K562 (cell line): ENCODE results near the gene MRPL38. TPM values are rescaled to one million over a fixed set of nuclear protein-coding genes. Genes with fewer than 3 reads are reported as not detected.

ENCODE experiments used
- ATAC-seq: fragments of 200-7000 bp; cut with Tn5 transposase; 3 replicates; pipeline ENCODE4 v1.9.1; 2020; ENCODE audit warnings: moderate library complexity
- BruUV-seq: library from RNA; stranded (reverse); fragments of 400-500 nt; replicated peaks from 2 replicates; lab custom pipeline; 2021; lab: Mats Ljungman, UMichigan
- CTCF ChIA-PET: fragments of 300-600 bp; formaldehyde crosslinking; extraction: SDS; loops from one replicate; lab custom pipeline; 2021; ENCODE audit warnings: low intra/inter-chr PET ratio; lab: Yijun Ruan, JAX
- POLR2A ChIA-PET: fragments of 300-600, 350-650 bp; sonication (Branson Sonifier 250); formaldehyde crosslinking; extraction: SDS; loops from one replicate; lab custom pipeline; 2021; ENCODE audit warnings: antibody characterized with exemption, inconsistent platforms; lab: Yijun Ruan, JAX
- DNase-seq, 4 experiments: peaks; one replicate each; pipeline versions ENCODE4 v3.0.0 to v3.0.0-alpha.2; 2011 to 2018; ENCODE audit warnings: low spot score in 3 of 4, mixed read lengths in 3 of 4; ENCODE audit errors: extremely low read depth in 1 of 4
- FAIRE-seq: peaks from 2 replicates; lab custom pipeline; 2011; peaks lifted over from hg19 to GRCh38; lab: Jason Lieb, UNC
- H2AFZ ChIP-seq: 2 replicates; pipeline ENCODE4 v1.6.0; 2011; ENCODE audit warnings: low read depth, low read length, control low read depth, inconsistent platforms
- H3K27ac ChIP-seq: fragments of 200-600 bp; 3 replicates; pipeline ENCODE4 v1.8.0; 2011; ENCODE audit warnings: low read depth, mild to moderate bottlenecking, control low read depth, inconsistent platforms, low read length, moderate library complexity, mixed read lengths; ENCODE audit errors: extremely low read depth
- H3K27me3 ChIP-seq, 2 experiments: fragments of 300-600 bp in 1 of 2; 2 replicates in 1 of 2; 3 replicates in 1 of 2; pipeline versions ENCODE4 v1.6.0 to v1.8.0; 2011; ENCODE audit warnings: inconsistent platforms in 2 of 2, low read length in 2 of 2, mild to moderate bottlenecking in 1 of 2, mixed read lengths in 1 of 2, moderate library complexity in 1 of 2; ENCODE audit not compliant: control insufficient read depth in 2 of 2, insufficient read depth in 2 of 2
- H3K36me3 ChIP-seq: fragments of 300-600 bp; 3 replicates; pipeline ENCODE4 v1.8.0; 2011; ENCODE audit warnings: mild to moderate bottlenecking, low read length, inconsistent platforms; ENCODE audit not compliant: control insufficient read depth, insufficient read depth
- H3K4me1 ChIP-seq, 2 experiments: fragments of 200-600 bp in 1 of 2; replicated peaks in 1 of 2; 2 replicates in 1 of 2; 3 replicates in 1 of 2; pipeline versions ENCODE4 v1.5.1 to v1.8.0; 2011; ENCODE audit warnings: inconsistent platforms in 2 of 2, low read length in 2 of 2, mild to moderate bottlenecking in 1 of 2, mixed read lengths in 1 of 2, moderate library complexity in 1 of 2; ENCODE audit not compliant: control insufficient read depth in 2 of 2, insufficient read depth in 2 of 2
- H3K4me2 ChIP-seq: 2 replicates; pipeline ENCODE4 v1.6.1; 2011; ENCODE audit warnings: low read length, control low read depth, inconsistent platforms, mixed read lengths; ENCODE audit not compliant: insufficient read depth
- H3K4me3 ChIP-seq: fragments of 200-600 bp; sonication (generic), shearing (Covaris generic); 2 replicates; pipeline ENCODE4 v1.5.1; 2016; ENCODE audit warnings: control low read depth, inconsistent platforms
- H3K79me2 ChIP-seq: fragments of 200-600 bp; 3 replicates; pipeline ENCODE4 v1.8.0; 2011; ENCODE audit warnings: low read length, inconsistent platforms; ENCODE audit not compliant: control insufficient read depth, insufficient read depth
- H3K9ac ChIP-seq, 2 experiments: 2 replicates each; pipeline versions ENCODE4 v1.6.0 to v1.6.1; 2011; ENCODE audit warnings: low read depth in 2 of 2, low read length in 2 of 2, control low read depth in 1 of 2, inconsistent platforms in 1 of 2, mild to moderate bottlenecking in 1 of 2, mixed read lengths in 1 of 2; ENCODE audit not compliant: insufficient read depth in 1 of 2
- H3K9me1 ChIP-seq: one replicate; pipeline ENCODE4 v1.6.0; 2011; ENCODE audit warnings: inconsistent platforms, mild to moderate bottlenecking, low read length, moderate library complexity; ENCODE audit not compliant: control insufficient read depth, insufficient read depth
- H3K9me3 ChIP-seq: replicated peaks from 2 replicates; pipeline ENCODE4 v1.5.1; 2011; ENCODE audit warnings: low read depth, low read length, inconsistent platforms; ENCODE audit not compliant: control insufficient read depth, insufficient read depth
- H4K20me1 ChIP-seq: replicated peaks from 2 replicates; pipeline ENCODE4 v1.6.1; 2011; ENCODE audit warnings: low read length, inconsistent platforms, mixed read lengths; ENCODE audit not compliant: control insufficient read depth, insufficient read depth
- MAFG ChIP-seq: fragments of 450-650 bp; conservative IDR thresholded peaks from 2 replicates; pipeline ENCODE4 v1.6.1; 2016; ENCODE audit warnings: missing genetic modification characterization, missing compliant biosample characterization
- ZBTB33 ChIP-seq: sonication (generic); formaldehyde crosslinking; IDR thresholded peaks from 2 replicates; pipeline ENCODE4 v1.8.1; 2023; ENCODE audit warnings: mild to moderate bottlenecking, missing genetic modification reagents
- ZKSCAN1 ChIP-seq: fragments of 150-350 bp; IDR thresholded peaks from 2 replicates; pipeline ENCODE4 v1.6.1; 2016; ENCODE audit warnings: low read depth, low read length
- WGBS: fragments of 100-300 bp; shearing (Covaris generic); methylation state at CpG from one replicate; pipeline ENCODE4 v1.1.6; 2016; ENCODE audit warnings: low coverage, mixed read lengths; ENCODE audit not compliant: insufficient coverage; ENCODE audit errors: missing lambda C conversion rate; 5-methylcytosine and 5-hydroxymethylcytosine counted together
- in situ Hi-C: fragments of 300-500 bp; cut with MboI; formaldehyde crosslinking; loops from 4 replicates; pipeline ENCODE4 v1.15.0; 2018; ENCODE audit warnings: inconsistent platforms, mixed read lengths
- intact Hi-C: fragments of 100-400 bp; cut with micrococcal nuclease; formaldehyde crosslinking; loops from 2 replicates; pipeline ENCODE4 v1.14.2; 2022
- polyA plus RNA-seq, 8 experiments: library from polyadenylated mRNA; depleted of rRNA in 4 of 8; stranded (reverse) in 5 of 8; unstranded in 3 of 8; fragments of >200 nt; fragmentation: Nextera tagmentation in 2 of 8; fragmentation: Illumina TruSeq in 1 of 8; extraction: Ambion mirVana in 2 of 8; extraction: Trizol in 1 of 8; gene quantifications; 2 replicates each; pipeline versions ENCODE4 v1.2.1 to v1.2.3, GENCODE V29; 2011 to 2014; ENCODE audit warnings: inconsistent platforms in 1 of 8, missing spikeins in 1 of 8
- total RNA-seq, 7 experiments: library from RNA; depleted of rRNA in 6 of 7; stranded (reverse); fragments of >200 nt in 6 of 7; fragmentation: Illumina TruSeq in 2 of 7; extraction: Trizol in 2 of 7; gene quantifications; 2 replicates each; pipeline versions ENCODE4 v1.2.1 to v1.2.3, GENCODE V29; 2011 to 2021; ENCODE audit warnings: low replicate concordance in 1 of 7
- TF ChIP-seq, protein P1 (sequence below): fragments of 450-650 bp; IDR thresholded peaks from 2 replicates; pipeline ENCODE4 v1.7.0; 2016; ENCODE audit warnings: borderline replicate concordance

The MRPL38 gene
- total and polyA plus RNA-seq, 9 of the 15 experiments (the other 6 are each of a cell fraction or from before 2014, with no cell fraction given), result 4.5 to 154 (median 48.5) TPM

GRCh38 chr17:75885431-75885830 lies 19.3 kb downstream of the MRPL38 start:
- Histone ChIP-seq H3K27ac (no peak overlapping the region; the same call in 2 of the 3 replicates), H2AFZ (no peak overlapping the region), H3K4me1 (peaks cover 3 to 21% of the 10 kb centered on the region in 2 experiments; a peak in 4 of 5 replicates), H3K36me3 (peaks cover 10% of the 10 kb centered on the region; the same call in 1 of the 3 replicates), H3K4me2 (0 out of 2 replicates have a peak overlapping the region, but pooled peaks have one; percentile 11), H3K27me3 (no peaks in the 10 kb centered on the region), H3K9me1 (no peaks in the 10 kb centered on the region), H3K79me2 (no peaks in the 10 kb centered on the region), H3K9me3 (no peaks in the 10 kb centered on the region), H3K4me3 (no peak overlapping the region), H3K9ac (no peak overlapping the region), H4K20me1 (no peaks in the 10 kb centered on the region)
- DNase-seq (no peak), ATAC-seq (no peak), FAIRE-seq (no peak)
- TF ChIP-seq ZBTB33 (CRISPR knock-in tag), result 0 out of 2 replicates have a peak, but pooled peaks have one; percentile 30
- no peak for TF ChIP-seq MAFG (tag)
- no peak for TF ChIP-seq ZKSCAN1
- TF ChIP-seq, protein P1, sequence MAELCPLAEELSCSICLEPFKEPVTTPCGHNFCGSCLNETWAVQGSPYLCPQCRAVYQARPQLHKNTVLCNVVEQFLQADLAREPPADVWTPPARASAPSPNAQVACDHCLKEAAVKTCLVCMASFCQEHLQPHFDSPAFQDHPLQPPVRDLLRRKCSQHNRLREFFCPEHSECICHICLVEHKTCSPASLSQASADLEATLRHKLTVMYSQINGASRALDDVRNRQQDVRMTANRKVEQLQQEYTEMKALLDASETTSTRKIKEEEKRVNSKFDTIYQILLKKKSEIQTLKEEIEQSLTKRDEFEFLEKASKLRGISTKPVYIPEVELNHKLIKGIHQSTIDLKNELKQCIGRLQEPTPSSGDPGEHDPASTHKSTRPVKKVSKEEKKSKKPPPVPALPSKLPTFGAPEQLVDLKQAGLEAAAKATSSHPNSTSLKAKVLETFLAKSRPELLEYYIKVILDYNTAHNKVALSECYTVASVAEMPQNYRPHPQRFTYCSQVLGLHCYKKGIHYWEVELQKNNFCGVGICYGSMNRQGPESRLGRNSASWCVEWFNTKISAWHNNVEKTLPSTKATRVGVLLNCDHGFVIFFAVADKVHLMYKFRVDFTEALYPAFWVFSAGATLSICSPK, result no peak
- in situ Hi-C loops, result no loop called here
- no TSS peak for BruUV-seq
- ChIA-PET POLR2A (interaction anchor here (15.9 kb wide), 1 partner anchor 9 kb away, joined by 169 read pairs; the partner anchor contains the start of gene TRIM47), CTCF (no interaction called here)
- WGBS, result 77% methylated on average over 8 of the region's 8 CpGs
- intact Hi-C loops, result no loop called here
